ENCODE data around the gene RABEP1. TPM values are rescaled to one million over a fixed set of nuclear protein-coding genes. Genes with fewer than 3 reads are reported as not detected.

Gene RABEP1
- total RNA-seq, 4 donors from 2014 or later, result 55.4 to 94.8 (median 87.2) TPM

- ATAC-seq, result no peak
- H3K4me1 ChIP-seq, result peaks cover 19% of the 10 kb centered on the region in 2 donors
- H3K36me3 ChIP-seq, result peaks cover 0 to 74% of the 10 kb centered on the region in 2 donors
- in situ Hi-C loops (cut with MboI; ENCODE audit: low sequenced_read_pairs in 4 of 4), result loop anchor here in 1 of 4 donors (25.0 kb wide), 1 partner anchor 198 kb away; the partner anchor contains the start of gene SCIMP
- TF ChIP-seq CTCF (IDR thresholded peaks at IDR 0.05 in 4 of 5, conservative IDR thresholded peaks at IDR 0.05 in 1 of 5) (no peak), POLR2A (IDR thresholded peaks at IDR 0.05) (no peak)
- peak overlapping the region; percentile 5 to 68 (median 31) for H3K27ac ChIP-seq
- DNase-seq, result no peak
- H3K27me3 ChIP-seq, result no peaks in the 10 kb centered on the region
- H3K9me3 ChIP-seq, result no peaks in the 10 kb centered on the region
- intact Hi-C loops (cut with DNase I; ENCODE audit: low total_unique reads), result no loop called here
- H3K4me3 ChIP-seq, result no peak overlapping the region
Observed at GRCh38 chr17:5434984-5435383, 152.9 kb downstream of the RABEP1 start.

Other genes with a start within 250 kb of the RABEP1 start
- gene SLC52A1, start 246.9 kb upstream of the RABEP1 start, total RNA-seq, result not detected
- 10 to 100 TPM in 1 of 4 donors, 1 to 10 TPM in 3; 6.1 to 11.4 (median 7.6) TPM for gene ZFP3, start 203.8 kb upstream of the RABEP1 start, total RNA-seq
- gene ZNF232, start 170.4 kb upstream of the RABEP1 start, total RNA-seq, result 10 to 100 TPM in 1 of 4 donors, 1 to 10 TPM in 3; 5.8 to 13.5 (median 7.7) TPM
- gene USP6, start 166.3 kb upstream of the RABEP1 start, total RNA-seq, result under 1 TPM; 0.26 to 0.97 (median 0.63) TPM
- 1 to 10 TPM; 1.1 to 6.7 (median 2.9) TPM for gene ZNF594, start 90.4 kb upstream of the RABEP1 start, total RNA-seq
- gene SCIMP, start 47.4 kb upstream of the RABEP1 start, total RNA-seq, result 1 to 10 TPM in 1 of 4 donors, under 1 TPM in 3; 0.27 to 1.8 (median 0.37) TPM
- gene NUP88, start 137.4 kb downstream of the RABEP1 start, total RNA-seq, result 100 to 1,000 TPM; 140 to 197 (median 166) TPM
- 10 to 100 TPM; 45.3 to 66.7 (median 53.7) TPM for gene RPAIN, start 137.9 kb downstream of the RABEP1 start, total RNA-seq
- gene C1QBP, start 156.9 kb downstream of the RABEP1 start, total RNA-seq, result 100 to 1,000 TPM; 102 to 200 (median 134) TPM
- gene DHX33, start 186.7 kb downstream of the RABEP1 start, total RNA-seq, result 10 to 100 TPM in 2 of 4 donors, 1 to 10 TPM in 2; 5.9 to 10.9 (median 9.2) TPM
- 10 to 100 TPM; 26.5 to 33.9 (median 31.7) TPM for gene DERL2, start 203.9 kb downstream of the RABEP1 start, total RNA-seq
- gene MIS12, start 204.3 kb downstream of the RABEP1 start, total RNA-seq, result 10 to 100 TPM in 3 of 4 donors, 1 to 10 TPM in 1; 9.1 to 45.3 (median 19.3) TPM

All from gastrocnemius medialis (tissue), 4 donors.